ENCODE measurements around the gene SOX8. TPM values are rescaled to one million over a fixed set of nuclear protein-coding genes. Genes with fewer than 3 reads are reported as not detected.

Gene SOX8
- total and polyA plus RNA-seq, 10 of the 15 experiments (the other 5 are each of a cell fraction or from before 2014, with no cell fraction given), result not detected

GRCh38 chr16:966035-966434 is 15.5 kb upstream of the SOX8 start:
- H3K4me1 ChIP-seq (ENCODE audit: control insufficient read depth, insufficient read depth, low read length), result peaks cover 3% of the 10 kb centered on the region
- ChIA-PET SMC1A (ENCODE audit: uncharacterized antibody, unreplicated experiment) (no interaction called here), RAD21 (ENCODE audit: unreplicated experiment) (no interaction called here), POLR2A (no interaction called here), CTCF (no interaction called here)
- in situ Hi-C loops (cut with MboI) (no loop called here), intact Hi-C loops (cut with micrococcal nuclease; ENCODE audit: unreplicated experiment) (no loop called here)
- no peak overlapping the region for H2AFZ ChIP-seq (ENCODE audit: control insufficient read depth, low read depth, low read length)
- TF ChIP-seq IRF5 (IDR thresholded peaks at IDR 0.05; ENCODE audit: borderline replicate concordance), result no peak
- TF ChIP-seq RELB (IDR thresholded peaks at IDR 0.05; ENCODE audit: low read depth), result no peak
- no peak for TF ChIP-seq ZNF24 (IDR thresholded peaks at IDR 0.05)
- TF ChIP-seq E4F1 (IDR thresholded peaks at IDR 0.05; ENCODE audit: borderline replicate concordance, partially characterized antibody), result no peak
- TF ChIP-seq ZNF217 (IDR thresholded peaks at IDR 0.05), result no peak
- no peak for TF ChIP-seq NFYA (IDR thresholded peaks at IDR 0.05; ENCODE audit: borderline replicate concordance, low read depth, low read length)
- no peak for TF ChIP-seq MAX (IDR thresholded peaks at IDR 0.05; ENCODE audit: low read depth, low read length)
- TF ChIP-seq ZBED1 (IDR thresholded peaks at IDR 0.05; ENCODE audit: borderline replicate concordance), result no peak
- TF ChIP-seq MYB (IDR thresholded peaks at IDR 0.05; ENCODE audit: borderline replicate concordance, low read depth, low read length), result no peak
- TF ChIP-seq EP300 (IDR thresholded peaks at IDR 0.05; ENCODE audit: borderline replicate concordance in 1 of 2, control insufficient read depth in 1 of 2, low read depth in 2 of 2, low read length in 2 of 2), result no peak
- no peak for TF ChIP-seq SP1 (IDR thresholded peaks at IDR 0.05; ENCODE audit: low read depth, low read length)
- no peak for TF ChIP-seq CBFB (IDR thresholded peaks at IDR 0.05; ENCODE audit: low read depth)
- no peak for TF ChIP-seq EZH2 (IDR thresholded peaks at IDR 0.05; ENCODE audit: borderline replicate concordance, control insufficient read depth, low read depth, low read length)
- no peak for TF ChIP-seq IKZF1 (conservative IDR thresholded peaks at IDR 0.05)
- TF ChIP-seq DPF2 (IDR thresholded peaks at IDR 0.05), result no peak
- H3K27me3 ChIP-seq (replicated peaks in 1 of 2; ENCODE audit: control insufficient read depth in 2 of 2, insufficient read depth in 2 of 2, low read length in 1 of 2), result no peaks in the 10 kb centered on the region
- no peak for FAIRE-seq
- BruUV-seq (replicated peaks), result no TSS peak
- no peaks in the 10 kb centered on the region for H4K20me1 ChIP-seq (ENCODE audit: control insufficient read depth, insufficient read depth)
- H3K27ac ChIP-seq (ENCODE audit: control insufficient read depth, insufficient read depth), result no peak overlapping the region
- H3K36me3 ChIP-seq (ENCODE audit: control insufficient read depth in 2 of 2, insufficient read depth in 2 of 2, low read length in 1 of 2), result no peaks in the 10 kb centered on the region
- H3K79me2 ChIP-seq (ENCODE audit: control insufficient read depth, insufficient read depth, low read length), result no peaks in the 10 kb centered on the region; the same call in 1 of the 2 replicates
- 90% methylated on average over 18 of the region's 18 CpGs for WGBS (ENCODE audit: insufficient coverage, insufficient replicate concordance, low lambda C conversion rate, missing lambda C conversion rate)
- no peaks in the 10 kb centered on the region; the same call in 2 of the 3 replicates for H3K9me3 ChIP-seq (replicated peaks; ENCODE audit: control insufficient read depth, insufficient read depth, low read length)
- H3K4me3 ChIP-seq, result no peak overlapping the region
- H3K4me2 ChIP-seq (ENCODE audit: control insufficient read depth, insufficient read depth), result no peak overlapping the region
- H3K9ac ChIP-seq (ENCODE audit: control insufficient read depth, insufficient read depth, low read length), result no peak overlapping the region
- ATAC-seq, result no peak
- no peak for DNase-seq (ENCODE audit: low read depth, low spot score)

Data from GM12878 (cell line).